Gastrocnemius medialis (tissue), 4 donors: ENCODE measurements around the gene BIVM. TPM values are rescaled to one million over a fixed set of nuclear protein-coding genes. Genes with fewer than 3 reads are reported as not detected.

ENCODE experiments used
- ATAC-seq, 2 donors: fragments of 150-250 bp; one replicate each; pipeline ENCODE4 v1.9.1; 2016
- DNase-seq, 2 donors: peaks; one replicate each; pipeline ENCODE4 v3.0.0-alpha.2; 2019
- H3K27ac ChIP-seq, 4 donors: fragments of 200-600 bp; sonication (generic); 1 replicate in 1 of 4; 2 replicates in 3 of 4; pipeline ENCODE4 v1.5.1; 2016 to 2018; ENCODE audit warnings: mild to moderate bottlenecking in 2 of 4, moderate library complexity in 1 of 4
- H3K27me3 ChIP-seq, 3 donors: fragments of 200-600 bp; sonication (generic) in 2 of 3; 1 replicate in 1 of 3; 2 replicates in 2 of 3; pipeline versions ENCODE4 v1.5.1 to v1.6.0; 2016 to 2019; ENCODE audit warnings: mild to moderate bottlenecking in 1 of 3, moderate library complexity in 1 of 3
- H3K36me3 ChIP-seq, 2 donors: fragments of 200-600 bp; sonication (generic) in 1 of 2; one replicate each; pipeline ENCODE4 v1.5.1; 2017 to 2018
- H3K4me1 ChIP-seq, 2 donors: fragments of 200-600 bp; sonication (generic) in 1 of 2; one replicate each; pipeline ENCODE4 v1.5.1; 2016 to 2017; ENCODE audit warnings: mild to moderate bottlenecking in 2 of 2
- H3K4me3 ChIP-seq, 4 donors: fragments of 200-600 bp; sonication (generic) in 3 of 4; 1 replicate in 1 of 4; 2 replicates in 3 of 4; pipeline ENCODE4 v1.5.1; 2016 to 2019; ENCODE audit warnings: mild to moderate bottlenecking in 2 of 4
- H3K9me3 ChIP-seq, 3 donors: fragments of 200-600 bp; sonication (generic) in 2 of 3; 1 replicate in 1 of 3; 2 replicates in 2 of 3; pipeline ENCODE4 v1.5.1; 2016 to 2019
- CTCF ChIP-seq, 5 experiments: fragments of 450-650 bp in 3 of 5; fragments of 200-600 bp in 2 of 5; sonication (generic) in 2 of 5; IDR thresholded peaks in 4 of 5; conservative IDR thresholded peaks in 1 of 5; 1 replicate in 4 of 5; 2 replicates in 1 of 5; pipeline ENCODE4 v1.5.1; 2016 to 2019; ENCODE audit warnings: antibody characterized with exemption in 5 of 5, mild to moderate bottlenecking in 3 of 5, moderate library complexity in 3 of 5
- POLR2A ChIP-seq, 2 donors: fragments of 450-650 bp; IDR thresholded peaks; one replicate each; pipeline ENCODE4 v1.6.1; 2017; ENCODE audit warnings: antibody characterized with exemption in 2 of 2, mild to moderate bottlenecking in 2 of 2, moderate library complexity in 2 of 2
- in situ Hi-C, 4 donors: fragments of 200-750 bp; cut with MboI; loops; one replicate each; pipeline versions ENCODE4 v1.15.0 to v1.8.0; 2017; ENCODE audit warnings: low sequenced_read_pairs in 4 of 4
- intact Hi-C: fragments of 100-400 bp; cut with DNase I; formaldehyde crosslinking; loops from one replicate; pipeline ENCODE4 v1.15.1; 2023; ENCODE audit warnings: low total_unique reads
- total RNA-seq, 4 donors: library from RNA; depleted of rRNA; stranded (reverse); fragments of >200 nt; gene quantifications; one replicate each; pipeline versions ENCODE4 v1.1.0 to v1.2.3, GENCODE V29; 2016

BIVM gene
- total RNA-seq, 4 donors from 2014 or later: 14.2 to 25.1 (median 21.1) TPM

GRCh38 chr13:102825921-102826706 is 27.2 kb downstream of the BIVM start:
- intact Hi-C loops (no loop called here), in situ Hi-C loops (no loop called here)
- DNase-seq (no peak), ATAC-seq (no peak)
- Histone ChIP-seq H3K27me3 (no peaks in the 10 kb centered on the region), H3K36me3 (peaks cover 4 to 51% of the 10 kb centered on the region in 2 donors), H3K4me3 (no peak overlapping the region), H3K4me1 (no peaks in the 10 kb centered on the region), H3K9me3 (no peaks in the 10 kb centered on the region), H3K27ac (no peak overlapping the region)
- TF ChIP-seq POLR2A (IDR thresholded peaks at IDR 0.05) (no peak), CTCF (IDR thresholded peaks at IDR 0.05 in 4 of 5, conservative IDR thresholded peaks at IDR 0.05 in 1 of 5) (no peak)

GRCh38 chr13:102830646-102831045 is 31.7 kb downstream of the BIVM start:
- intact Hi-C loops: no loop called here
- H3K36me3 ChIP-seq: peaks cover 0 to 46% of the 10 kb centered on the region in 2 donors
- H3K4me1 ChIP-seq: no peaks in the 10 kb centered on the region
- DNase-seq: no peak
- in situ Hi-C loops: no loop called here
- TF ChIP-seq CTCF (IDR thresholded peaks at IDR 0.05 in 4 of 5, conservative IDR thresholded peaks at IDR 0.05 in 1 of 5): no peak
- no peak for TF ChIP-seq POLR2A (IDR thresholded peaks at IDR 0.05)
- H3K4me3 ChIP-seq: no peak overlapping the region
- ATAC-seq: no peak
- no peaks in the 10 kb centered on the region for H3K27me3 ChIP-seq
- no peak overlapping the region for H3K27ac ChIP-seq
- no peaks in the 10 kb centered on the region for H3K9me3 ChIP-seq

- Histone ChIP-seq H3K36me3 (peaks cover 0 to 53% of the 10 kb centered on the region in 2 donors), H3K4me3 (no peak overlapping the region), H3K27me3 (no peaks in the 10 kb centered on the region), H3K9me3 (no peaks in the 10 kb centered on the region), H3K27ac (no peak overlapping the region), H3K4me1 (no peaks in the 10 kb centered on the region)
- DNase-seq (no peak), ATAC-seq (no peak)
- in situ Hi-C loops: no loop called here
- no peak for TF ChIP-seq POLR2A (IDR thresholded peaks at IDR 0.05)
- no peak for TF ChIP-seq CTCF (IDR thresholded peaks at IDR 0.05 in 4 of 5, conservative IDR thresholded peaks at IDR 0.05 in 1 of 5)
- intact Hi-C loops: no loop called here
These were observed 37.6 kb downstream of the BIVM start for GRCh38 chr13:102836471-102836870.

- Histone ChIP-seq H3K27me3 (no peaks in the 10 kb centered on the region), H3K36me3 (peaks cover 0 to 48% of the 10 kb centered on the region in 2 donors), H3K4me3 (no peak overlapping the region), H3K27ac (no peak overlapping the region), H3K4me1 (no peaks in the 10 kb centered on the region), H3K9me3 (no peaks in the 10 kb centered on the region)
- TF ChIP-seq CTCF (IDR thresholded peaks at IDR 0.05 in 4 of 5, conservative IDR thresholded peaks at IDR 0.05 in 1 of 5) (no peak), POLR2A (IDR thresholded peaks at IDR 0.05) (no peak)
- DNase-seq (no peak), ATAC-seq (no peak)
- in situ Hi-C loops: no loop called here
- intact Hi-C loops: no loop called here
These were observed 39.4 kb downstream of the BIVM start for GRCh38 chr13:102838273-102838672.
